ENCODE results near the gene CDC14B.

DNA sequence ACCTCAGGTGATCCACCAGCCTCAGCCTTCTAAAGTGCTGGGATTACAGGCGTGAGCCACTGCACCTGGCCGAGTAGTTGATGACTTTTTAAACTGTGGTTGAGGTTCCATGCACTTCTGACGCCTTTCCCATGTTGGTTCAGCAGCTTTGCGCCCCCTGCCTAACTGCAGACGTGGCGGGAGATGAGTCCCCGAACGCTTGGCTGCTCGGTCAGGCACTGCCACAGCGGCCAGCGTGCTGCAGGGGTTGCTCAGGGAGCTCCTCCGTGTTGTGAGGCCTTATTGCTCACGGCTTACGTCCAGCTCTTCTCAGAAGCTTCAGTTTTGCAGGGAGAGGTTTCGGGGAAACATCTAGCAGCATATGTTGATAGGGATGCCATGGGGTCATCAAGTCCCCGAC lies 134.4 kb downstream of the CDC14B start:
- TF ChIP-seq, protein P1, sequence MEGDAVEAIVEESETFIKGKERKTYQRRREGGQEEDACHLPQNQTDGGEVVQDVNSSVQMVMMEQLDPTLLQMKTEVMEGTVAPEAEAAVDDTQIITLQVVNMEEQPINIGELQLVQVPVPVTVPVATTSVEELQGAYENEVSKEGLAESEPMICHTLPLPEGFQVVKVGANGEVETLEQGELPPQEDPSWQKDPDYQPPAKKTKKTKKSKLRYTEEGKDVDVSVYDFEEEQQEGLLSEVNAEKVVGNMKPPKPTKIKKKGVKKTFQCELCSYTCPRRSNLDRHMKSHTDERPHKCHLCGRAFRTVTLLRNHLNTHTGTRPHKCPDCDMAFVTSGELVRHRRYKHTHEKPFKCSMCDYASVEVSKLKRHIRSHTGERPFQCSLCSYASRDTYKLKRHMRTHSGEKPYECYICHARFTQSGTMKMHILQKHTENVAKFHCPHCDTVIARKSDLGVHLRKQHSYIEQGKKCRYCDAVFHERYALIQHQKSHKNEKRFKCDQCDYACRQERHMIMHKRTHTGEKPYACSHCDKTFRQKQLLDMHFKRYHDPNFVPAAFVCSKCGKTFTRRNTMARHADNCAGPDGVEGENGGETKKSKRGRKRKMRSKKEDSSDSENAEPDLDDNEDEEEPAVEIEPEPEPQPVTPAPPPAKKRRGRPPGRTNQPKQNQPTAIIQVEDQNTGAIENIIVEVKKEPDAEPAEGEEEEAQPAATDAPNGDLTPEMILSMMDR (IDR thresholded peaks at IDR 0.05; ENCODE audit: low read depth, low read length, poor library complexity, severe bottlenecking): no peak
- TF ChIP-seq EZH2phosphoT487 (IDR thresholded peaks at IDR 0.05; ENCODE audit: borderline replicate concordance, low read length): no peak
